ENCODE measurements around the gene ELL.

The ELL gene

GRCh38 chr19:18433735-18434398 lies 88.0 kb downstream of the ELL start:
- no peak for DNase-seq (ENCODE audit: low spot score)

GRCh38 chr19:18433015-18433691 lies 88.7 kb downstream of the ELL start:
- no peak for DNase-seq (ENCODE audit: low spot score)

GRCh38 chr19:18432275-18433014 lies 89.4 kb downstream of the ELL start:
- no peak for DNase-seq (ENCODE audit: low spot score)

- DNase-seq (ENCODE audit: low spot score): no peak
Observed at GRCh38 chr19:18431351-18432197, 90.3 kb downstream of the ELL start.

- DNase-seq (ENCODE audit: low spot score): no peak
Observed at GRCh38 chr19:18430417-18431144, 91.3 kb downstream of the ELL start.

GRCh38 chr19:18429717-18430416 lies 92.0 kb downstream of the ELL start:
- DNase-seq (ENCODE audit: low spot score): no peak

- DNase-seq (ENCODE audit: low spot score): no peak
Observed at GRCh38 chr19:18428787-18429674, 92.8 kb downstream of the ELL start.

GRCh38 chr19:18428173-18428786 lies 93.6 kb downstream of the ELL start:
- DNase-seq (ENCODE audit: low spot score): no peak

- DNase-seq (ENCODE audit: low spot score): no peak
Observed at GRCh38 chr19:18427743-18428113, 94.1 kb downstream of the ELL start.

GRCh38 chr19:18427080-18427742 lies 94.7 kb downstream of the ELL start:
- no peak for DNase-seq (ENCODE audit: low spot score)

GRCh38 chr19:18426416-18426767 lies 95.5 kb downstream of the ELL start:
- DNase-seq (ENCODE audit: low spot score): no peak

- peak; percentile 49 for DNase-seq (ENCODE audit: low spot score)
Observed at GRCh38 chr19:18425515-18426415, 96.1 kb downstream of the ELL start.

GRCh38 chr19:18424890-18425514 lies 96.9 kb downstream of the ELL start:
- DNase-seq (ENCODE audit: low spot score): no peak

GRCh38 chr19:18424122-18424889 lies 97.6 kb downstream of the ELL start:
- DNase-seq (ENCODE audit: low spot score): no peak

- no peak for DNase-seq (ENCODE audit: low spot score)
Observed at GRCh38 chr19:18423258-18424020, 98.4 kb downstream of the ELL start.

All from RKO (cell line).